ENCODE data around the gene SHKBP1.
A peak's percentile ranks its signal among the peaks of the same experiment; 100 is the strongest.
"Not testable (repeated sequence)": the region's sequence is repeated elsewhere in the genome, so short reads cannot be mapped to it uniquely, and the experiment has no call there.

Gene SHKBP1, protein sequence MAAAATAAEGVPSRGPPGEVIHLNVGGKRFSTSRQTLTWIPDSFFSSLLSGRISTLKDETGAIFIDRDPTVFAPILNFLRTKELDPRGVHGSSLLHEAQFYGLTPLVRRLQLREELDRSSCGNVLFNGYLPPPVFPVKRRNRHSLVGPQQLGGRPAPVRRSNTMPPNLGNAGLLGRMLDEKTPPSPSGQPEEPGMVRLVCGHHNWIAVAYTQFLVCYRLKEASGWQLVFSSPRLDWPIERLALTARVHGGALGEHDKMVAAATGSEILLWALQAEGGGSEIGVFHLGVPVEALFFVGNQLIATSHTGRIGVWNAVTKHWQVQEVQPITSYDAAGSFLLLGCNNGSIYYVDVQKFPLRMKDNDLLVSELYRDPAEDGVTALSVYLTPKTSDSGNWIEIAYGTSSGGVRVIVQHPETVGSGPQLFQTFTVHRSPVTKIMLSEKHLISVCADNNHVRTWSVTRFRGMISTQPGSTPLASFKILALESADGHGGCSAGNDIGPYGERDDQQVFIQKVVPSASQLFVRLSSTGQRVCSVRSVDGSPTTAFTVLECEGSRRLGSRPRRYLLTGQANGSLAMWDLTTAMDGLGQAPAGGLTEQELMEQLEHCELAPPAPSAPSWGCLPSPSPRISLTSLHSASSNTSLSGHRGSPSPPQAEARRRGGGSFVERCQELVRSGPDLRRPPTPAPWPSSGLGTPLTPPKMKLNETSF

DNA sequence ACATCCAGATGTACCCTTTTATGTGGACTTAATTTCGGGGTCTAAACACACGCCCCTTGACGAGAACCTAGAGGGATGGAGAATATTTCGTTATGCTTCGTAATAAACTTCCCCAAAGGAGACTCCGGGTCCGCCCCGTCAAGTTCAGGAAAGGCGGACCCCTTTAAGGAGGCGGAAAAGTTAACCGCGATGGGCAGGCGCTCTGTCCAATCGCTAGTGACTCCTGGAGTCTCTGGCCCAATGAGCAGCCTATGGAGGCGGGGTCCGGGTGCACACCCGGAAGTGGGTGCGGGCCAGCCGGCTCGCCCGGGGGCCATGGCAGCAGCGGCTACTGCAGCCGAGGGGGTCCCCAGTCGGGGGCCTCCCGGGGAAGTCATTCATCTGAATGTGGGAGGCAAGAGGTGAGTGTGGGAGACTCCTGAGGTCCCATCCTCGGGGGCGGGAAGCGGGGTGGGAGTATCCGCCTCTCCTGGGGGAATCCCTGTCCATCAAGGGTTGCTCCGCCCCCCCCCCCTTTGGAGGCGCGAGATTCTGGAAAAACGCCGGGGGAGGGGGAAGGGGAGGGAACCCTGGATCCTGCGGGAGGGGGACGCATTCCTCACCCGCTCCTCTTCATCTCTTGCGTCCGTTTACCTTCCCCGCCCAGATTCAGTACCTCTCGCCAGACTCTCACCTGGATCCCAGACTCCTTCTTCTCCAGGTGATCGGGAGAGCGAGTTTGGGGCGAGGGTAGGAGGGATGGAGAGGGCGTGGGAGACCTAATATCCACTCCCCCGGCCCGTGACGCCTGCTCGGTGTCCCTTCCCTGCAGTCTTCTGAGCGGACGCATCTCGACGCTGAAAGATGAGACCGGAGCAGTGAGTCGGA, at the start of gene SHKBP1:
Gene SHKBP1 (plus strand): TSS at position 289 of the 867 bp plus-strand sequence. CDS start 27 bp downstream, at position 316.
- intact Hi-C loops (cut with DNase I), result no loop called here
- peak; percentile 88 to 97 (median 94) for DNase-seq

- intact Hi-C loops (cut with DNase I), result no loop called here
- peak in 1 of 42 donors; percentile 27 for DNase-seq
Measured at GRCh38 chr19:40528078-40528477, 48.6 kb upstream of the SHKBP1 start.

- intact Hi-C loops (cut with DNase I), result loop anchor here (1.0 kb wide), 1 partner anchor 70 kb away; no protein-coding TSS in a partner anchor
- no peak for DNase-seq
Measured at GRCh38 chr19:40528533-40529092, 48.1 kb upstream of the SHKBP1 start.

GRCh38 chr19:40529093-40529954, 47.3 kb upstream of the SHKBP1 start:
- intact Hi-C loops (cut with DNase I), result loop anchor here (1.0 kb wide), 1 partner anchor 69 kb away; no protein-coding TSS in a partner anchor
- peak; percentile 65 to 95 (median 88) for DNase-seq

GRCh38 chr19:40530091-40530901, 46.4 kb upstream of the SHKBP1 start:
- peak in 34 of 42 donors; percentile 13 to 71 (median 44) for DNase-seq
- intact Hi-C loops (cut with DNase I), result loop anchor here (5.0 kb wide), 1 partner anchor 63 kb away; the partner anchor contains the start of genes BLVRB and SPTBN4

- DNase-seq, result no peak
- intact Hi-C loops (cut with DNase I), result loop anchor here (5.0 kb wide), 1 partner anchor 66 kb away; the partner anchor contains the start of genes BLVRB and SPTBN4
Measured at GRCh38 chr19:40533508-40533907, 43.2 kb upstream of the SHKBP1 start.

DNA sequence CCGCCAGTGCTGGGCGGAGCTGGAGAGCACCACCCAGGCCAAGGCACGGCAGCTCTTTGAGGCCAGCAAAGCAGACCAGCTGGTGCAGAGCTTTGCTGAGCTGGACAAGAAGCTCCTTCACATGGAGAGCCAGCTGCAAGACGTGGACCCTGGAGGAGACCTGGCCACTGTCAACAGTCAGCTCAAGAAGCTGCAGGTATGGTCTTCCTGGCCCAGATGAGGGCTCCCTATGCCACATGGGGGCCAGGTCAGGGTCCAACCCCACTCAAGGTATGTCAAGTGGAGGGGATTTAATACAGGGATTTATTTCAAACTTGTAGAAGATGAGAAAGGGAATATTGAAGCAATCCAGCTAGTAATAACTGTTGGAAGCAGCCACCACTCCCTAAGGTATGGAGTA, 42.5 kb upstream of the SHKBP1 start:
- DNase-seq, result no peak
- intact Hi-C loops (cut with DNase I), result loop anchor here (5.0 kb wide), 1 partner anchor 67 kb away; the partner anchor contains the start of genes BLVRB and SPTBN4

DNA sequence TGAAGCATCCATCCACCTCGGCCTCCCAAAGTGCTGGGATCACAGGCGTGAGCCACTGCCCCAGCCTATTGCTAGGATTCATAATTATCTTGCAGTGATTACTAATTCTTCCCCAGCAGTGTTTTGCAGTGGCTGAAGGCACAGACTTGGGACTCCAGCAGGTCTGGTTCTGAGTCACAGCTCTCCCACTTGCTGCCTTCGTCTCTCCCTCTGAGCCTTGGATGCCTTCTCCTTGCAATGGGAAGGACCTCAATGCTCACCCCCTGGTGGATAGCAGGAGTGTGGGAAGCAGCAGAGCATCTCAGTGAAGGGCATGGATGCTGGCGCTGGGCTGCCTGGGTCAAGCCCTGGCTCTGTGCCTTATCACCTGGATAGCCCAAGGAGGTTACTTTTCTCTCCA, 37.6 kb upstream of the SHKBP1 start:
- intact Hi-C loops (cut with DNase I), result no loop called here

GRCh38 chr19:40542202-40542859, 34.3 kb upstream of the SHKBP1 start:
- intact Hi-C loops (cut with DNase I), result no loop called here
- peak in 11 of 42 donors; percentile 17 to 50 (median 35) for DNase-seq

More for the DNA sequence above, 37.6 kb upstream of the SHKBP1 start:
- DNase-seq, result peak in 22 of 42 donors; percentile 10 to 74 (median 33)

DNA sequence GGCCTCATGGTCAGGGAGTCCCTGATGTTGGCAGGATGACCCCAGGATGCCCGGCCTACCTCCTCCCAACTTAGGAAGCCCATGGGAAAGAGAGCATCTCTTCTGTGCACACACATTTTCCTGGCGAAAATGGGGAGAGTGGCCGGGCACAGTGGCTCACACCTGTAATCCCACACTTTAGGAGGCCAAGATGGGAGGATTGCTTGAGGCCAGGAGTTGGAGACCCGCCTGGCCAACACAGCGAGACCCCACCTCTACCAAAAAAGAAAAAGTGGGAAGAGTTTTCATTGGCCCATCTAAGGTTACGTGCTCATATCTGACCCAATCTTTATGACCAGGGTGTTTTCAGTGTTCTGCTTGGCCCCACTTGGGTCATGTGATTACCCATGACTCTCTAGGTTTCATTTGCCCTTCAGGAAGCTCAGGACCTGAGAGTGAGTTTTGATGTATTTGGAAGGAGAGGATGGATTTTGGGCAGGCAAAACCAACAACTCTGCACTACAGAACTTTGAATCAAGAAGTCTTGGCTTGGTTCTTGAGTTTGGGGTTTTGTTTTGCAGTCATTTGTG, 33.6 kb upstream of the SHKBP1 start:
- DNase-seq, result no peak
- intact Hi-C loops (cut with DNase I), result no loop called here

- intact Hi-C loops (cut with DNase I); DNase-seq: not testable (repeated sequence)
Measured at GRCh38 chr19:40546153-40546841, 30.4 kb upstream of the SHKBP1 start.

DNA sequence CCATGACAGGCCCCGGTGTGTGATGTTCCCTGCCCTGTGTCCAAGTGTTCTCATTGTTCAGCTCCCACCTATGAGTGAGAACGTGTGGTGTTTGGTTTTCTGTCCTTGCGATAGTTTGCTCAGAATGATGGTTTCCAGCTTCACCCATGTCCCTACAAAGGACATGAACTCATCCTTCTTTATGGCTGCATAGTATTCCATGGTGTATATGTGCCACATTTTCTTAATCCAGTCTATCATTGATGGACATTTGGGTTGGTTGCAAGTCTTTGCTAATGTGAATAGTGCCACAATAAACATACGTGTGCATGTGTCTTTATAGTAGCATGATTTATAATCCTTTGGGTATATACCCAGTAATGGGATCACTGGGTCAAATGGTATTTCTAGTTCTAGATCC, 29.5 kb upstream of the SHKBP1 start:
- intact Hi-C loops (cut with DNase I); DNase-seq: not testable (repeated sequence)

- intact Hi-C loops (cut with DNase I), result no loop called here
- no peak for DNase-seq
Measured at GRCh38 chr19:40547836-40548235, 28.8 kb upstream of the SHKBP1 start.

- intact Hi-C loops (cut with DNase I), result no loop called here
- DNase-seq, result peak; percentile 39 to 91 (median 75)
Measured at GRCh38 chr19:40549007-40549708, 27.5 kb upstream of the SHKBP1 start.

GRCh38 chr19:40550951-40551350, 25.7 kb upstream of the SHKBP1 start:
- intact Hi-C loops (cut with DNase I), result no loop called here
- DNase-seq, result no peak

All from head of caudate nucleus (tissue), 42 donors.